HL-60/S4 (cell line): ENCODE results near the gene RABGAP1L.
"Not testable (repeated sequence)": the region's sequence is repeated elsewhere in the genome, so short reads cannot be mapped to it uniquely, and the experiment has no call there.

Experiments
- in situ Hi-C: fragments of 300-500 bp; cut with MboI; formaldehyde crosslinking; loops from 2 replicates; pipeline ENCODE4 v1.14.3; 2022; ENCODE audit warnings: low sequenced_read_pairs

RABGAP1L gene

DNA sequence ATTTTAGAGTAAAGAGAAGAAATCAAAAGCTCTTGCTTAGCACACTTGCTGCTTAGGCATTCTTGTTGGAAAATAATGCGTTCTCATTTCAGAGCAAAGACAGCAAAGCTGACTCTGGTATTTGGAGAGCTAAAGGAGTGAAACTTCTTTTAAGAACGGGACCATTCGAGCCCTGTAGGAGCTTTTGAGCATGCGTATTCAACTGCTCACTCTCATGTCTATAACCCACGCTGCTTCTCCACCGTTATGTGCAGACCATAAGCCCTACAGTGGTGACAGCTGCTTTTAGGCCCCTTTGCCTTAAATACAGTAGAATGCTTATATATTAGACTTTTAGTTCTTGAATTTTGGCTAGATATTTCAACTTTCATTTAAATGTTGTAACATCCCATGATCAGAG, 626.2 kb downstream of the RABGAP1L start:
- in situ Hi-C loops, result no loop called here

DNA sequence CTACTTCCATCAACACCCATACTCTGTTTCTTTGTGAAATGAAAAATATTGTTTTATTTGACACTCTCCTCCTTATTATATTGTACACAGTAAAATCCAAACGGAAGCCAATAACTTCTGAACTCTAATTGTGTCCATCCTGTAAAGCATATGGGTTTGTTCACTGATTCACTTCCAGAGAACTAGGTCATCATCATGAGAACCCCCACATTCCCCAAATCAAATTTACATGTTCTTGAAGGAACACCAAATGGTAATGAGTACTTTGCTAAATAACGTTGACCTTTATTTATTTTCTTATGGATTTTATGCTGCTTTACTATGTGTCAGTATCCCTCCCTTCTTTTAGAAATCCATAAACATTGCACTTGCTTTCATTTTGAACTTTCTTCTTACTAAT, 627.0 kb downstream of the RABGAP1L start:
- in situ Hi-C loops, result no loop called here

DNA sequence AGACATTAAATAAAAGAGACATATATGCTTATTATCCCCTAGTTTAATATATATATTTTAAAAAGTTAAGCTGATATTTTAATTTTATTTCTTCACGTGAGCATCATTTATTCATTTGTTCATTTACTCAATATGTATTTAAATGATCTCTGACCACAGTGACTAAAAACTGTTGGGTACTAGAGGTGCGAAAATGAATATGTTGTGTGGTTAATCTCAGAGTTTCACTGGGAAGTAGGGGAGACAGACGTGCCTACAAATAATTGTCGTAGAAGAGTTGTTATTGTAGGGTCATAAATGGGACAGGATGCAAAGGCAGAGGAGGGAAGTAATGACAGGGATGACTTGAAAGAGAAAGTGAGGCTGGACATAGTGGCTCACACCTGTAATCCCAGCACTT, 627.4 kb downstream of the RABGAP1L start:
- in situ Hi-C loops, result no loop called here

DNA sequence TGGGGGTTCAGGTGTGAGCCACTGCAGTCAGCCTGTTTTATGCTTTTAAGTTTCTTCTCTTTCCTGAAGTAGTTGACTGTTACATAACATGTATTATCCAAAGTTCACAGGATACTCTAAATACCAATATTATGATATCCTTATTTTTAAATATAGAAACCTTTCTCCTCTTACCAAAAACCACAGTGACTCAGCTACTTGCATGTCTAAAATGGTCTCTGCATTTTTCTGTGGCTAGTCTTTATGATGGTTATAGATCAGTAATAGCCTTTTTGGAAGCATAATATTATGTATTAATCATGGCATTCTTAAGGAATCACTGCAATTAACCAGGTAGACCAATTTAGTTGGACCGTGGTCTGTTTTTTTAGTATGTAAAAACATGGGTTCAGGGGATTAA, 629.7 kb downstream of the RABGAP1L start:
- in situ Hi-C loops, result no loop called here

DNA sequence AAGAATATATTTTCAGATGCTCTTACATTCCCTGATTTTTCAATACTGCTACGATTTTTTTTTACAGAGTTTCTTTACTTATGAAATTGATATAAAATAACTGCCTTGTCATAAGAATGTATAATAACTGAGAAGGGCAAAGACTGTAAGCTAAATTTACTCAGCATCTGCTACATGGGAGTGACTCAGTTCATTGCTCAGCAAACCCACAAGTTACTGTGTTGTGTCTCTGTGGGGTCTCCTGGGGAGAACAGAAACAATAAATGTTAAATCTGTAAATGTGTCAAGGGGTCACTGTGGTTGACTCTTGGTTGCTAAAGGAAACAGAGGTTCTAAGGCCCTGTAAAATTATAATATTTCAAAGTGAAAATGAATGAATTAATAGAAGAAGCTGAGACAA, 630.1 kb downstream of the RABGAP1L start:
- in situ Hi-C loops, result no loop called here

DNA sequence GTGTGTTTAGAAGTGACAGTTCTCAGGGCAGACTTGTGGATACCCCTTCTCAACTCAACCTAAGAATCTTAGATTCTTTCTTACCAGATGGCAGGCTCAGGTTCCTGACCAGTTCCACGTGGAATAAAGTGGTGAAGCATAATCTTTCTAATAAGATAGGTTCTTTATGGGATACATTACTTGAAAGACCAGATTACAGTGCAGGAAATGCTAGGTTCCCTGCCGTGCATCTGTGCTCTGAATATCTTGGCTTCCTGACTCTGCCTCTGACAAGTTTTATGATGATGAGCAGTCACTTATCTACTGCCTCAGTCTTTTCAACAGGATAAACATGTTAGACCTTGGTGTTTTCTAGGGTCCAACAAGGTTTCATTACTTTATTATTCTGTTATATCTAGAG, 632.5 kb downstream of the RABGAP1L start:
- in situ Hi-C loops, result no loop called here

DNA sequence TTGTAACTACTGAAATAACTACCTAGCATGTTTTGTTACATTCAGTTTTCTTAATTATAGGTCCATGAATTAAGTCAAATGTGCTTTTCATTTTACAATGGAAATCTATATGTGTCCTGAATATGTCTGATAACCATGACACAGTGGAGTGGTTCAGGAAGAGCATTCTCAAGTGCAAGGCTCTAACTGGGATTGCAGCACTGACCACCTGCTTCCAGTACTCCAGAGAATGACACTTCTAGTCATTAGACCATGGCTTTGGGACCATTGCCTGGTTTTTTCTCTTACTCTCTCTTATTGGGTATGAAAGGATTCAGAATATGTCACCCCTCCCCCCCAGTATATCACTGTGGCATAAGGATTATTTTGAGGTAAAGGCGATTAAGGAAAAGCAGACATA, 635.5 kb downstream of the RABGAP1L start:
- in situ Hi-C loops, result no loop called here

DNA sequence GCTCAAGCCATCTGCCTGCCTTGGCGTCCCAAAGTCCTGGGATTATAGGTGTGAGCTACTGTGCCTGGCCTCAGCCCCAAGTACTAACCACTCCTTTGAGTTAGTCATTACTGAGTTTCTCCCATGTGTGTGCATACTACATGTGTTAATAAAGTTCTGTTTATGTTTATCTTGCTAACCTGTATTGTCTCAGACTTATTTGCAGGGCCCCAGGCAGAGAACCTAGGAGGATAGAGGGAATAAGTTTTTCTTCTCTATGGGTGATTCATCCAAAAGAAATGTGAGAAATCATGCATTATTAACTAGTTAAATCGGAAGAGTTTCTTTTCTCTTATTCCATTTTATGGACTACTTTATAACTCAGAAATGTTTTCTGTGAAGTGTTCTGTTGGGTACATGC, 636.5 kb downstream of the RABGAP1L start:
- in situ Hi-C loops, result no loop called here

DNA sequence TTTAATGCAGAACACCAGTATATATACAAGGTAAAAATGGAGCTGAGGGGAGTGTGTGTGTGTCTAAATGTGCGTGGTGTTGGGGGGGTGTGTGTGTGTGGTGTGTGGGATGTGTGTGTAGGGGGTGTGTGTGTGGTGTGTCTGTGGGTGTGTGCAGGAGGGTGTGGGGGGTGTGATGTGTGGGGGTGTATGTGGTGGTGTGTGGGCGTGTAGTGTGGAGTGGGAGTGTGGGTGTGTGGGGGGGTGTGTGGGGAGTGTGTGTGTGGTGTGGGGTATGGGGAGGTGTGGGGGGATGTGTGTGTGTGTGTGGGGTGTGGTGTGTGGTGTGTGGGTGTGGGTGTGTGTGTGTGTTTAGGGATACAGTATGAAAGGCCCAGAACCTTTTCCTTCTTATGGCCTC, 638.1 kb downstream of the RABGAP1L start:
- in situ Hi-C loops, result no loop called here

DNA sequence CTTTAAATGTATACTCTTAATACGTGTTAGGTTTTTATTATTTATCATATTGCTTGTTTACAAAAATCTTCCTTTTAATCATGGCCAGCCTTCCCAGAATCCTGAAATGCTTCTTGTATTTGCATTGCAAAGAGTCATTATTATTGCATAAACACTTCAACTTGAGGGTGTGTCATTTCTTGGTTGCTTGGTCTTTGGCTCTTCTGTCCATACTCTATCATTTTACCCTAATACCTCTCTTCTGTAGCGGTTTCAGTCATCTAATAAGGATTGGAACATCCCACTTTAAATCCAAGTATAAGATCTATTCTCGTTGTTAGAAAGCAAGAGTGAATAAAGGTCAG, 639.8 kb downstream of the RABGAP1L start:
- in situ Hi-C loops, result no loop called here

DNA sequence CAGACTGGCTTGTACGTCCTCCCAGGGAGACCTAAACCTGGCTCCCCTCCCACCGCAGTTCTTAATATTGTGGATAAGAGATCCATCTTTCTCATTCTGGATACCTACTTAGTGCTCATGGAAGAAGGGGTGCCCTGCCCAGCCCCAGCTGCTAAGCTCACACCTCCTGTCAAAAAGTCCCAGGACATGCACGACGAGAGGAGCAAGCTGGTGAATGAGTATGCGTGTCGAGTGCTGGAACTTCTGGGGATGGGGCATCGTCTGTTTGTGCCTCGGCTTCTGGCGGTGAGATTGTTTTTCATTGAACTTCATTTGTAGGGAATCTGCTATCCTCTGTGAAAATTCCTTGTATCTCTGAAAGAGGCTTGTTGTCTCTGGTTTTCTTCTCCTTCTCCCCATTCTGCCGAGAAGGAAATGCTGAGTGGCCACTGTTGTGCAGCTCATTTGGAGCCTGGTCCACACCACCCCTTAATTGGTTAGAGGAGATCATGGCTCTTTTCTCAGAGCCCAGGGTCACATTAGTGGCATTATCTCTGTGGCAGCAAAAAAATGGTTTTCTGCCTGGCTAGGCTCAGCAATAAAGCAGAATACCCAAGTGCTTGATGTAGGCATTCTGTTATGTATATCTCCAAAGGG, 641.0 kb downstream of the RABGAP1L start:
- in situ Hi-C loops, result no loop called here

DNA sequence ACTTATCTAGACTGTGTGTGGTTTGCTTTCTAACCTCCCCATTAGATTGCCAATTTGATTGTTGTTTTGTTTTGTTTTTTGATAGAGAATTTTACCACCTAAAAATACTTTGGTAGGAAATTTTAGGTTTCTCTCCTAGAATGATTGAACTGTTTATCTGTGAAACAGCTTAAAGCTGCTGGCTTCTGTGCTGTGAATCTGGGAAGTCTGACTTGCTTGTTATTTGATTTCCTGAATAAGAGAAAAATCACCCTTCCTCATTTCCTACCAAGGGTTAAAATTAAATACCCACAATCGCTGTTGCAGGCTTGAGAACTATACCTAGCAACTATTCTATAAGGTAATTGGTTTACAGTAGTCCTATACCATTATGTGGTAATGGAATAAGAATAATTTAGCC, 641.6 kb downstream of the RABGAP1L start:
- in situ Hi-C loops, result no loop called here

DNA sequence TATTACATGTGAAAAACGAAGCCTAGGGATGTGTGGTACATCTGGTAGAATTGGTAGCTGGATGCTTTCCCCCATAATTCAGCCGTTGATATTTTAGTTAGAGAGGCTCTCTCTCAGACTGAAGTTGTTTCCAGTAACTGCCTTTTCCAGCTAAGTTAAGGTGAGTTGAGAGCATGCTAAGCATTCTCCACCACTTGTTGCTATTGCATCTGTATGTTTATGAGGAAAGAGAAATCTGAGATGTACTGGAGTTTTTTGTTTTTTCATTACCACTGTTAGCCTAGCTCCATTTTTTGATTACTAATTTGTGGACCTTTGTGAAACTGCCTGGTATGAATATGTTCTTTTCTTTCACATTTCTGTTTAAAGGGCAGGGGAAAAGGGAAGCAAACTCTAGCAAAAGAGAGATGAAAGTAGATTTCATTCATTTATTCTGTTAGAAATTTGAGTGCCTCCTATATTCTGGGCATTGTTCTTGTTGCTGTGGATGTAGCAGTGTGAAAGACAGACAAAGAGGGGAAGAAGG, 650.5 kb downstream of the RABGAP1L start:
- in situ Hi-C loops, result no loop called here

DNA sequence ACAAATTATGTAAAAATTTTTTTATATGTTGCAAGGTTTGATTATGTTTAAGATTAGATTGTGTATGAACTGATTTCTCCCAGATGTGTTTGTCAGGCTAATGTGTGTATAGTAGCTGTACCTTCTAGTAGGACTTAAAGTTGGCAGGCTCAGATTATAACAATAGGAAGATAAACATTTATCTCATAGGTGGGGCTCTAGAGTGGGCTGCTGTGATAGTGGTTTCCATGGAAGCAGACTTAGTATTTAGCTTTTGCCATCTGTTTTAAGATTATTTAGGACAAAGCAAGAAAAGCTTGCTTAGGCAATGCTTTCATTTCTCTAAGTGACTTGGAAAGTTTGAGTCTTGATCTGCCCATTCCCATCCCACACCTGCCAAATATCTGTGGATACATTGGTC, 652.7 kb downstream of the RABGAP1L start:
- in situ Hi-C loops, result no loop called here

DNA sequence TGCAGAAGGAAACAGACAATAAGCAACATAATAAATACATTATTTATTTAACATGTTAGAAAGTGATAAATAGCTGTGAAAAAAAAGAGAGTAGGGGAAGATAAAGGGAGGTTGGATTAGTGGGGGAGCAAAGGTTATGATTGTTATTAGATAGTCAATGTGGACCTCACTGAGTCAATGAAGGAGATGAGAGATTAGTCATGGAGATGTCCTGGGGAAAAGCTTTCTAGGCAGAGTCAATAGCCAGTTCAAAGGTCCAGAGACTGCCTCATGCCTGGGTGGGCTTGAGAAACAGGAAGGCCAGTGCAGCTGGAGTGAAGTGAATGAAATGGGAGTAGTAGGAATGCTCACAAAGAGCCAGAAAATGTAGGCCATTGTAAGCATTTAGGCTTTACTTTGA, 653.3 kb downstream of the RABGAP1L start:
- in situ Hi-C loops, result no loop called here

DNA sequence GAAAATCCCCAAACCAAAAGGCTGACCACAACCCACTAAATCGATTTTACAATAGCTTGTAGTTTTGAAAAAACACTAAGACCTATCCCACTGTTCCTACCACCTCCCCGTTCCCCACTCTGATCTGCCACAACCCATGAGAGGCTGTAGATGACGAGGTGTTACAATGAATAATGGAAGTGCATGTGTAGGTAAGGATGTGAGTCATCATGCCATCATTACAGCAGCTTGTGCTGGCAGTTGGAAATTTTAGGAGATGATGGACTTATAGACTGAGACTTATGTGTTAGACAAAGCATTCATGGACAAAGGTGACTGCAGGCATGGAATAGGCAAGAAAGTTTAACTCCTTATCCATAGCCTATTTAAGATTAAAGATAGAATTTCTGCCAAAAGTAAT, 655.7 kb downstream of the RABGAP1L start:
- in situ Hi-C loops, result no loop called here

DNA sequence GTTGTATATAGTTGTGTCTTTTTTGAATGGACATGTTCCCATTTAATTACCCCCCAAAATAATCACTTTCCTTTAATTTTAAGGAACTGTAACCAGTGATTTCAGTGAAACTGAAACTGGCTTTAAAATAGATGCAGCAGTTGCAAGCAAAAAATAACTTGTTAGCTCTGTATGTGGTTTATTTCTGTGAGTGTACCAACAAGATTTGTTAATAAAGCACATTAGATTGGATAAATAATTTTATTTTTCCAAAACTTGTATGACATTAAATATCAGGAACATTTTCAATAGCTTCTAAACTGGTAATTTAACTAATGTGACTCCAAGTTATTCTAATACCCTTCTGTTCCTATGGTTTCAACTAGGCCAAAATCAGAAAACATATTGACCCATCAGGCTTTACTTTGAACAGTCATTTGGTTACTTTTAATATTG, 656.2 kb downstream of the RABGAP1L start:
- in situ Hi-C loops, result no loop called here

DNA sequence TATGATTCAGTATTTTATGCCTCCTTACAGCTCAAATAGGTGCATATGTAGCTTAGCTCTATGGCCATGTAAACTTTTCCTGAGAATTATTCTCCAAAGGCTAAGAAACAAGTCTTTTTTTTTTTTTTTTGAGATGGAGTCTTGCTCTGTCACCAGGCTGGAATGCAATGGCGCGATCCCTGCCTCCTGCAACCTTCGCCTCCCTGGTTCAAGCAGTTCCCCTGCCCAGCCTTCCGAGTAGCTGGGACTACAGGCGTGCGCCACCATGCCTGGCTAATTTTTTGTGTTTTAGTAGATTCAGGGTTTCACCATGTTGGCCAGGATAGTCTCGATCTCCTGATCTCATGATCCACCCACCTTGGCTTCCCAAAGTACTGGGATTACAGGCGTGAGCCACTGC, 657.3 kb downstream of the RABGAP1L start:
- in situ Hi-C loops, result not testable (repeated sequence)

DNA sequence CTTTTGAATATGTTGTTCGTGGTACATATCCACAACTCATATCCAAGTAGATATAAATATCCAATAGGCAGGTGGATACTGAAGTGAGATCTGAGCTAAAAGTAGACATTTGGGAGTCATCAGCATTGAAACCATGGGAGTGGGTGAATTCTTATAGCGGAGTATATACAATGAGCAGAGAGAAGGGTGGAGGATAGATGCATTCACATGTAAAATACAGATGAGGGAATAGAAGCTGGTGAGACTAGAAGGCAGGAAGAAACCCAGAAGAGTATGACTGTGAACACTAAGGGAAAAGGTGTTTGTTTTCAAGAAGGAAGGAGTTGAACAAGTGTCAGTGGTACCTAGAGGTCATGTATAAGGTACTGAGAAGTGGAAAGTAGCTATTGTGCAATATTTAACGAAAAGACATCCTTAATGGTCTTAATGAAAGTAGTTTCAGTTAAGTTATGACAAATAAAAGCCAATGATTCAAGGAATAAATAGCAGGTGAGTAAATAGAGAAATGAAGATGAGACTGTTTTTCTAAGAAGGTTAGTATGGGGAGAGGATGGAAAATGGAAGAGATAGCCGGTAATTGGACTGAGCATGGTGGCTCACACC, 658.8 kb downstream of the RABGAP1L start:
- in situ Hi-C loops, result no loop called here

DNA sequence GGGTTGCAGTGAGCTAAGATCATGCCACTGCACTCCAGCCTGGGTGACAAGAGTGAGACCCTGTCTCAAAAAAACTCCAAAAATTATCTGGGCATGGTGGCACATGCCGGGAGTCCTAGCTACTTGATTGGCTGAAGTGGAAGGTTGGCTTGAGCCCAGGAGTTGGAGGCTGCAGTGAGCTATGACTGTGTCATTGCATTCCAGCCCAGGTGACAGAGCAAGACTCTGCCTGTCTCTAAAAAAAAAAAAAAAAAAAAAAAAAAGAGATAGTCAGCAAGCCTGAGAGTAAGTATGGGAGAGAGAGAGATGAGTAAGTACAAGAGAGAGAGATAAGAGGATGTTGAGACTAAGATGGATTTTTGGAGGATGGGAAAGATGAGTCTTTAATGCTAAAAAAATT, 659.6 kb downstream of the RABGAP1L start:
- in situ Hi-C loops, result no loop called here

DNA sequence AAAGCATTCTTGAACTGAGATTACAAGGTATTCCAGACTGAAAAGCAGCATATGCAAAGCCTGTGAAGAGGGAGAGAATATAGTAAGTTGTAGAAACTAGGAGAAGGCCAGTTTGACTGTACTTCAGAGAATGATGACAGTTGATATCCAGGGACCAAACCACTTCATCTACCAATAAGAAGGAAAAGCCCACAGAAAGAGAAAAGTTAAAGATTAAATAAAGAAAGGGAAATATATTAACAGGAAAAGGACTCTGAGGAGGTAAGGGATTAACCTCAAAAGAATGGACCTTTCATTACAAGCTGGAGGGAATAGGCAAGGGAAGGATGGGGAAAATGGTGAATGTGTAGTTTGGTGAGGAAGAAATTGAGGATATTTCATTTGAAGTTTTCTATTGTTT, 660.3 kb downstream of the RABGAP1L start:
- in situ Hi-C loops, result no loop called here

DNA sequence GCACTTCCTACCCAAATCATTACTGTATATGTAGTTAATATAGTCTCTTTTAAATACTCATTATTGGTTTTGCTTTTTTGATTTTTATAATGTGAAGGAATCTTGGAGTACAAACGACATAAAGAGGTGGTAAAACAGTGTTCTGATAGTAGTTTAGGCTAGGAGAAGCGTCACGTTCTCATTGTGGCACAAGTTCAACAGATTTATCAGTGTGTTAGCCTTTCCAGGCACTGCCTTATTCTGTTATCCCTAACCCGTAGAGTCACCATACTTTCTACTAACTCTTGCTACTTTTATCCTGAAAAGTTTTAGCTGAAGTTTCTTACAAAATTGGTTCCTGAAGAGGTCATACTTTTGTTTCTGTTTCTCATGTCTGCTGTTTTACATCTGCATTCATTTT, 665.8 kb downstream of the RABGAP1L start:
- in situ Hi-C loops, result no loop called here

DNA sequence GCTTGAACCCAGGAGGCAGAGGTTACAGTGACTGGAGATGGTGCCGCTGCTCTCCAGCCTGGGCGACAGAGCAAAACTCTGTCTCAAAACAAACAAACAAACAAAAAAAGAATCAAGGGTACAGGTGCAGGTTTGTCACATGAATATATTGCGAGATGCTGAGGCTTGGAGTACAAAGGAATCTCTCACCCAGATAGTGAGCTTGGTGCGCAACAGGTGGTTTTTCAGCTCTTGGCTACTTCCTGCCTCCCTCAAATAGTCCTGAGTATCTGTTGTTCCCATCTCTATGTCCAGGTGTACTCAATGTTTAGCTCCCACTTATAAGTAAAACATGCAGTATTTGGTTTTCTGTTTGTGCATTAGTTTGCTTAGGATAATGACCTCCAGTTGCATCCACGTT, 666.5 kb downstream of the RABGAP1L start:
- in situ Hi-C loops, result no loop called here
